Measurements from ENCODE around the gene KLHDC9. TPM values are rescaled to one million over a fixed set of nuclear protein-coding genes. Genes with fewer than 3 reads are reported as not detected.

Gene KLHDC9
- total and polyA plus RNA-seq, 2 donors (not counting 1 experiment from before 2014, with no cell fraction given): 0.95 to 3.0 TPM

GRCh38 chr1:161074676-161075368 lies 23.3 kb upstream of the KLHDC9 start:
- TF ChIP-seq CTCF (conservative IDR thresholded peaks at IDR 0.05 in 1 of 2, IDR thresholded peaks at IDR 0.05 in 1 of 2; ENCODE audit: low read depth in 1 of 2, low read length in 2 of 2) (no peak), EZH2 (IDR thresholded peaks at IDR 0.05; ENCODE audit: low read length, missing control alignments) (no peak)
- Histone ChIP-seq H3K9me3 (ENCODE audit: control insufficient read depth, insufficient read depth, low read depth, low read length) (no peaks in the 10 kb centered on the region), H3K9ac (ENCODE audit: insufficient read depth, low read length) (no peak overlapping the region), H3K79me2 (ENCODE audit: control insufficient read depth, insufficient read depth, low read length) (no peaks in the 10 kb centered on the region), H3K27ac (ENCODE audit: insufficient read depth, low read length) (no peak overlapping the region), H3K36me3 (ENCODE audit: control insufficient read depth, insufficient read depth, low read length) (no peaks in the 10 kb centered on the region), H4K20me1 (ENCODE audit: control insufficient read depth, extremely low read depth, insufficient read depth, low read length) (no peaks in the 10 kb centered on the region), H3K4me1 (ENCODE audit: control insufficient read depth, extremely low read depth, insufficient read depth, low read length) (no peaks in the 10 kb centered on the region), H2AFZ (ENCODE audit: low read length) (no peak overlapping the region), H3K27me3 (ENCODE audit: control insufficient read depth, insufficient read depth, low read length) (no peaks in the 10 kb centered on the region), H3K4me2 (ENCODE audit: extremely low read depth, insufficient read depth, low read length) (no peak overlapping the region), H3K4me3 (replicated peaks in 1 of 4; ENCODE audit: control extremely low read depth in 1 of 4, insufficient read depth in 1 of 4, low read depth in 3 of 4, low read length in 4 of 4) (no peak overlapping the region)
- no peak for DNase-seq (ENCODE audit: low read depth in 2 of 2)

GRCh38 chr1:161076410-161076809 lies 21.8 kb upstream of the KLHDC9 start:
- Histone ChIP-seq H3K4me3 (replicated peaks in 1 of 4; ENCODE audit: control extremely low read depth in 1 of 4, insufficient read depth in 1 of 4, low read depth in 3 of 4, low read length in 4 of 4) (no peak overlapping the region), H3K9me3 (ENCODE audit: control insufficient read depth, insufficient read depth, low read depth, low read length) (no peaks in the 10 kb centered on the region), H2AFZ (ENCODE audit: low read length) (no peak overlapping the region), H3K36me3 (ENCODE audit: control insufficient read depth, insufficient read depth, low read length) (no peaks in the 10 kb centered on the region), H3K27ac (ENCODE audit: insufficient read depth, low read length) (no peak overlapping the region), H4K20me1 (ENCODE audit: control insufficient read depth, extremely low read depth, insufficient read depth, low read length) (no peaks in the 10 kb centered on the region), H3K4me1 (ENCODE audit: control insufficient read depth, extremely low read depth, insufficient read depth, low read length) (no peaks in the 10 kb centered on the region), H3K27me3 (ENCODE audit: control insufficient read depth, insufficient read depth, low read length) (no peaks in the 10 kb centered on the region), H3K4me2 (ENCODE audit: extremely low read depth, insufficient read depth, low read length) (no peak overlapping the region), H3K79me2 (ENCODE audit: control insufficient read depth, insufficient read depth, low read length) (no peaks in the 10 kb centered on the region), H3K9ac (ENCODE audit: insufficient read depth, low read length) (no peak overlapping the region)
- no peak for DNase-seq (ENCODE audit: low read depth in 2 of 2)
- no peak for TF ChIP-seq EZH2 (IDR thresholded peaks at IDR 0.05; ENCODE audit: low read length, missing control alignments)
- no peak for TF ChIP-seq CTCF (conservative IDR thresholded peaks at IDR 0.05 in 1 of 2, IDR thresholded peaks at IDR 0.05 in 1 of 2; ENCODE audit: low read depth in 1 of 2, low read length in 2 of 2)

- Histone ChIP-seq H3K79me2 (ENCODE audit: control insufficient read depth, insufficient read depth, low read length) (no peaks in the 10 kb centered on the region), H3K36me3 (ENCODE audit: control insufficient read depth, insufficient read depth, low read length) (no peaks in the 10 kb centered on the region)
- no peak for TF ChIP-seq EZH2 (IDR thresholded peaks at IDR 0.05; ENCODE audit: low read length, missing control alignments)
Measured at GRCh38 chr1:161077426-161077825, 20.7 kb upstream of the KLHDC9 start.

More at GRCh38 chr1:161077426-161077825, 20.7 kb upstream of the KLHDC9 start:
- Histone ChIP-seq H3K27ac (ENCODE audit: insufficient read depth, low read length) (no peak overlapping the region), H3K4me3 (replicated peaks in 1 of 4; ENCODE audit: control extremely low read depth in 1 of 4, insufficient read depth in 1 of 4, low read depth in 3 of 4, low read length in 4 of 4) (no peak overlapping the region), H2AFZ (ENCODE audit: low read length) (no peak overlapping the region), H3K27me3 (ENCODE audit: control insufficient read depth, insufficient read depth, low read length) (no peaks in the 10 kb centered on the region), H3K4me1 (ENCODE audit: control insufficient read depth, extremely low read depth, insufficient read depth, low read length) (no peaks in the 10 kb centered on the region), H3K9me3 (ENCODE audit: control insufficient read depth, insufficient read depth, low read depth, low read length) (no peaks in the 10 kb centered on the region), H3K9ac (ENCODE audit: insufficient read depth, low read length) (no peak overlapping the region), H3K4me2 (ENCODE audit: extremely low read depth, insufficient read depth, low read length) (no peak overlapping the region), H4K20me1 (ENCODE audit: control insufficient read depth, extremely low read depth, insufficient read depth, low read length) (no peaks in the 10 kb centered on the region)
- DNase-seq (ENCODE audit: low read depth in 2 of 2): no peak

Data from fibroblast of lung (primary cell).